Caco-2 (cell line): ENCODE measurements around the gene PLIN4. TPM values are rescaled to one million over a fixed set of nuclear protein-coding genes. Genes with fewer than 3 reads are reported as not detected.

ENCODE experiments used
- BruUV-seq: library from RNA; stranded (reverse); fragments of 400-500 nt; replicated peaks from 2 replicates; lab custom pipeline; 2021; lab: Mats Ljungman, UMichigan
- CTCF ChIA-PET: fragments of 300-600 bp; sonication (Branson Sonifier 250); formaldehyde crosslinking; loops from one replicate; lab custom pipeline; 2022; ENCODE audit warnings: antibody characterized with exemption; lab: Charles Lee
- POLR2A ChIA-PET: fragments of 300-600 bp; sonication (Branson Sonifier 250); formaldehyde crosslinking; loops from one replicate; lab custom pipeline; 2022; ENCODE audit warnings: antibody characterized with exemption; lab: Charles Lee
- DNase-seq, 2 experiments: peaks; one replicate each; pipeline versions ENCODE4 v3.0.0 to v3.0.0-alpha.2; 2020 to 2022
- H3K27me3 ChIP-seq: replicated peaks from 2 replicates; pipeline ENCODE4 v1.6.0; 2011; ENCODE audit warnings: low read length; ENCODE audit not compliant: control insufficient read depth, insufficient read depth
- H3K36me3 ChIP-seq: 2 replicates; pipeline ENCODE4 v1.5.1; 2011; ENCODE audit warnings: low read length; ENCODE audit not compliant: control insufficient read depth, insufficient read depth
- H3K4me1 ChIP-seq: fragments of 250-450 bp; sonication (Bioruptor Pico); 2 replicates; pipeline ENCODE4 v1.5.1; 2020; ENCODE audit warnings: mild to moderate bottlenecking
- H3K4me3 ChIP-seq: 2 replicates; pipeline ENCODE4 v1.5.1; 2011; ENCODE audit warnings: low read depth, mild to moderate bottlenecking, control low read depth, low read length
- H3K9me3 ChIP-seq: fragments of 250-450 bp; sonication (Bioruptor Pico); 2 replicates; pipeline ENCODE4 v1.5.1; 2020; ENCODE audit warnings: mild to moderate bottlenecking, moderate library complexity
- H3K27ac Mint-ChIP-seq: one replicate; pipeline ENCODE4 v1.8.0; 2022; ENCODE audit warnings: mixed read lengths; ENCODE audit not compliant: unreplicated experiment
- H3K27me3 Mint-ChIP-seq: one replicate; pipeline ENCODE4 v1.8.0; 2022; ENCODE audit warnings: mixed read lengths; ENCODE audit not compliant: insufficient read depth, unreplicated experiment
- H3K36me3 Mint-ChIP-seq: one replicate; pipeline ENCODE4 v1.8.0; 2022; ENCODE audit warnings: mild to moderate bottlenecking, mixed read lengths; ENCODE audit not compliant: insufficient read depth, unreplicated experiment
- H3K4me1 Mint-ChIP-seq: one replicate; pipeline ENCODE4 v1.8.0; 2022; ENCODE audit warnings: low read depth, mixed read lengths; ENCODE audit not compliant: unreplicated experiment
- H3K4me3 Mint-ChIP-seq: one replicate; pipeline ENCODE4 v1.8.0; 2022; ENCODE audit warnings: mild to moderate bottlenecking, moderate library complexity, mixed read lengths; ENCODE audit not compliant: unreplicated experiment
- H3K9me3 Mint-ChIP-seq: one replicate; pipeline ENCODE4 v1.8.0; 2022; ENCODE audit warnings: mixed read lengths; ENCODE audit not compliant: unreplicated experiment
- intact Hi-C: fragments of 100-400 bp; cut with micrococcal nuclease; formaldehyde crosslinking; loops from one replicate; pipeline ENCODE4 v1.10.0; 2022; ENCODE audit not compliant: unreplicated experiment
- total RNA-seq: library from RNA; stranded (reverse); gene quantifications from 2 replicates; pipeline ENCODE4 v1.2.3, GENCODE V29; 2022
- TF ChIP-seq, protein P1 (sequence below), 2 experiments: fragments of 200-600 bp in 1 of 2; IDR thresholded peaks; 1 replicate in 1 of 2; 2 replicates in 1 of 2; pipeline versions ENCODE4 v1.5.1 to v1.8.0; 2011 to 2022; ENCODE audit warnings: antibody characterized with exemption in 1 of 2, control low read depth in 1 of 2, inconsistent platforms in 1 of 2, low read depth in 1 of 2, low read length in 1 of 2, mild to moderate bottlenecking in 1 of 2, moderate library complexity in 1 of 2; ENCODE audit not compliant: insufficient read depth in 1 of 2, severe bottlenecking in 1 of 2, unreplicated experiment in 1 of 2

The PLIN4 gene
- total RNA-seq, 1 experiment from 2014 or later: 0.09 TPM

DNA sequence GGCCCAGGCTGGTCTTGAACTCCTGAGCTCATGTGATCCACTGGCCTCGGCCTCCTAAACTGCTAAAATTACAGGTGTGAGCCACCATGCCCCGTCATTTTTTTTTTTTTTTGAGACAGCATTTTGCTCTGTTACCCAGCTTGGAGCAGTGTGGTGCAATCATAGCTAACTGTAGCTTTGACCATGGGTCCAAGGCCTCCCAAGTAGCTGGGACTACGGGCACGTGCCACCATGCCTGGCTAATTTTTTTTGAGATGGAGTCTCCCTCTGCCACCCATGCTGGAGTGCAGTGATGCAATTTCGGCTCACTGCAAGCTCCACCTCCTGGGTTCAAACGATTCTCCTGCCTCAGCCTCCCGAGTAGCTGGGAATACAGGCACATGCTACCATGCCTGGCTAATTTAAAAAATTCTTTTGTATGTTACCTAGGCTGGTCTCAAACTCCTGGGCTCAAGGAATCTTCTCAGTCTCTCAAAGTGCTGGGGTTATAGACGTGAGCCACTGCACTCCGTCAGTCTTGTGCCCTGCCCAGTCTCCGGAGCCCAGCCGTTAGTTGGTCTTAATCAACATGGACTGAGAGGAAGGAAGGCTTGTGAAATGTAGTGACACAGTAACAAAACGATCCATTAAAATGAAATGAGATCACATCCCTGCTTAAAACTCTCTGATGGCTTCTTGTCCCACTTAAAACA is 23.0 kb upstream of the PLIN4 start:
- H3K27me3 Mint-ChIP-seq: no peaks in the 10 kb centered on the region
- no peaks in the 10 kb centered on the region for H3K36me3 Mint-ChIP-seq
- H3K4me1 Mint-ChIP-seq: no peaks in the 10 kb centered on the region
- TF ChIP-seq, protein P1, sequence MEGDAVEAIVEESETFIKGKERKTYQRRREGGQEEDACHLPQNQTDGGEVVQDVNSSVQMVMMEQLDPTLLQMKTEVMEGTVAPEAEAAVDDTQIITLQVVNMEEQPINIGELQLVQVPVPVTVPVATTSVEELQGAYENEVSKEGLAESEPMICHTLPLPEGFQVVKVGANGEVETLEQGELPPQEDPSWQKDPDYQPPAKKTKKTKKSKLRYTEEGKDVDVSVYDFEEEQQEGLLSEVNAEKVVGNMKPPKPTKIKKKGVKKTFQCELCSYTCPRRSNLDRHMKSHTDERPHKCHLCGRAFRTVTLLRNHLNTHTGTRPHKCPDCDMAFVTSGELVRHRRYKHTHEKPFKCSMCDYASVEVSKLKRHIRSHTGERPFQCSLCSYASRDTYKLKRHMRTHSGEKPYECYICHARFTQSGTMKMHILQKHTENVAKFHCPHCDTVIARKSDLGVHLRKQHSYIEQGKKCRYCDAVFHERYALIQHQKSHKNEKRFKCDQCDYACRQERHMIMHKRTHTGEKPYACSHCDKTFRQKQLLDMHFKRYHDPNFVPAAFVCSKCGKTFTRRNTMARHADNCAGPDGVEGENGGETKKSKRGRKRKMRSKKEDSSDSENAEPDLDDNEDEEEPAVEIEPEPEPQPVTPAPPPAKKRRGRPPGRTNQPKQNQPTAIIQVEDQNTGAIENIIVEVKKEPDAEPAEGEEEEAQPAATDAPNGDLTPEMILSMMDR (IDR thresholded peaks at IDR 0.05; ENCODE audit: insufficient read depth in 1 of 2, low read depth in 1 of 2, low read length in 1 of 2, severe bottlenecking in 1 of 2, unreplicated experiment in 1 of 2): no peak
- no peak overlapping the region for H3K4me3 ChIP-seq
- BruUV-seq: no TSS peak
- peaks cover 6% of the 10 kb centered on the region; the same call in 1 of the 2 replicates for H3K4me1 ChIP-seq
- ChIA-PET POLR2A (no interaction called here), CTCF (interaction anchor here (0.7 kb wide), 1 partner anchor 165 kb away, joined by 3 read pairs; no protein-coding TSS in a partner anchor)
- DNase-seq: no peak
- H3K4me3 Mint-ChIP-seq: no peak overlapping the region
- no peak overlapping the region for H3K27ac Mint-ChIP-seq
- intact Hi-C loops: no loop called here
- no peaks in the 10 kb centered on the region for H3K9me3 ChIP-seq
- H3K27me3 ChIP-seq: no peaks in the 10 kb centered on the region
- H3K9me3 Mint-ChIP-seq: no peaks in the 10 kb centered on the region
- H3K36me3 ChIP-seq: no peaks in the 10 kb centered on the region

DNA sequence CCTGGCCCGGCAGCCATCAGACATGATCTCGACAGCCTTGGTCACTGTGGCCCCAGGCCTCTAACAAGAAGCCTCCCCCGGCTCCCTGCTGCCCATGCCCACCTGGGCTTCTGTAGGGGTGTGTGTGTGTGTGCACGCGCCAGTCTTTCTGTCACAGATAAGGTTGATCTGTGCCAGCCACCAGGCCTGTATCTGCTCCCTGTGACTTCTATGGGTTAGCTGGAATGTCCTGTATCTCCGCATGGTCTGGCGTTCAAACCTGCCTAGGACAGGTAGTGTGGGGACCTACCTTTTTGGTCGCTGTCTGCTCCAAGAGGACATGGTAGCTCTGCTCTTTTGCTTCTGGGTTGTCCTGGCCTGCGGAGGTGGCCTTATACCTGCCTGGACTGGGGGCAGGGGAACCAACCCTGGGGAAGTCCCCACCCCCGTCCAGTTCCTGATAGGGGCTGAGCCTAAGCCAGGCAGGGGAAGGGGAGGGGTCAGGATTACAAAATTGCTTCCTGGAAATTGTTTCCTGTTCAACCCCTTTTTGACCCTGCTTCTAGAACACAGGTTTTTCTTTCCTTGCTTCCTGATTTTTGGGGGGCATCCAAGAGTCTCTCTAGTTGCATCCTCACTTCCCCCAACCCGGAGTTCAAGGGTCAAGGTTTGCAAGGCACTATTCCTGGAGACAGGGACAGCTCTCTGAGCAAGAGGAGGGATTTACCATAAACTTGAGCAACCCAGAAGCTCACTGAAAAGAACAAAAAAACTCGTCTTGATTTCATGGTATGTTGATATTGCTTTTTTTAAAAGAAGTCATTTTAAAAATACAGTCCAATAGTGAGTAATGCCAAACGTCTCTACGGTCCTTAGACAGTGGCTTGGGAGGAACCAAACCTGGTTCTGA is 21.7 kb upstream of the PLIN4 start, which contains the start of gene LRG1:
LRG1 (minus strand) TSS at position 344 of the 889 bp plus-strand sequence; CDS start at position 321, 23 bp downstream.
- H3K4me1 Mint-ChIP-seq: no peaks in the 10 kb centered on the region
- H3K36me3 Mint-ChIP-seq: no peaks in the 10 kb centered on the region
- H3K27me3 Mint-ChIP-seq: no peaks in the 10 kb centered on the region
- ChIA-PET POLR2A (no interaction called here), CTCF (interaction anchor here (0.6 kb wide), 1 partner anchor 15 kb away, joined by 4 read pairs; no protein-coding TSS in a partner anchor)
- Histone ChIP-seq H3K4me1 (peaks cover 10% of the 10 kb centered on the region), H3K9me3 (no peaks in the 10 kb centered on the region), H3K4me3 (no peak within 1 kb of the TSS), H3K36me3 (no peaks in the 10 kb centered on the region), H3K27me3 (no peaks in the 10 kb centered on the region)
- H3K4me3 Mint-ChIP-seq: no peak within 1 kb of the TSS
- TF ChIP-seq, protein P1 (IDR thresholded peaks at IDR 0.05; ENCODE audit: insufficient read depth in 1 of 2, low read depth in 1 of 2, low read length in 1 of 2, severe bottlenecking in 1 of 2, unreplicated experiment in 1 of 2): no peak
- no peaks in the 10 kb centered on the region for H3K9me3 Mint-ChIP-seq
- no peak within 1 kb of the TSS for H3K27ac Mint-ChIP-seq
- no TSS peak for BruUV-seq
- peak in 1 of 2 experiments; percentile 39 for DNase-seq
- intact Hi-C loops: no loop called here

DNA sequence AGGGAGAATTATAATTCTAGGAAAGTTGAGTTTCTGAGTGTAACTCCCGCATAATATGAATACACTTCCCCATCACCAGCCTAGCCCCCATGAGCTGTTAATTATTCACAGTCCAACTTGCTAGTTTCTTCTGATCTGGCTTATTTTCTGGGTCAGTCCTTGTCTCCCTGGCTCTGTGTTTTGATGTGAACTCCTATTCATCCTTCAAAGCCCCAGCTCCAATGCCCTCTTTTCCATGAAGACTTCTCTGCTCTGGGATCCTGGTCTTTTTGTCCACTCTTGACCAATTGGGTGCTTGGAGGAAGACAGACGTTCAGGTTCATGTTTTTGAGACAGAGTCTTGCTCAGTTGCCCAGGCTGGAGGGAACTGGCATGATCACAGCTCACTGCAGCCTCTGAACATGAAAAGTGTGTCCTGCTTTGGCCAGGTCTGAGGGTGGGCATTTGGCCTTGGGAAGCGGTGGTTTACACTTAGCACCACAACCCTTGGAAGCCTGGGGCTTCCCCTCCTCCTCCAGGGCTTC is 20.9 kb upstream of the PLIN4 start:
- Mint-ChIP-seq H3K9me3 (no peaks in the 10 kb centered on the region), H3K4me1 (no peaks in the 10 kb centered on the region), H3K4me3 (no peak overlapping the region), H3K27ac (no peak overlapping the region), H3K36me3 (no peaks in the 10 kb centered on the region), H3K27me3 (no peaks in the 10 kb centered on the region)
- no peaks in the 10 kb centered on the region for H3K9me3 ChIP-seq
- peaks cover 10% of the 10 kb centered on the region for H3K4me1 ChIP-seq
- H3K27me3 ChIP-seq: no peaks in the 10 kb centered on the region
- POLR2A ChIA-PET: no interaction called here
- CTCF ChIA-PET: interaction anchor here (0.6 kb wide), 1 partner anchor 243 kb away, joined by 5 read pairs; no protein-coding TSS in a partner anchor
- intact Hi-C loops: no loop called here
- DNase-seq: no peak
- H3K36me3 ChIP-seq: no peaks in the 10 kb centered on the region
- H3K4me3 ChIP-seq: no peak overlapping the region
- BruUV-seq: no TSS peak
- TF ChIP-seq, protein P1 (IDR thresholded peaks at IDR 0.05; ENCODE audit: insufficient read depth in 1 of 2, low read depth in 1 of 2, low read length in 1 of 2, severe bottlenecking in 1 of 2, unreplicated experiment in 1 of 2): no peak
